Measurements from ENCODE around the gene CLSTN2.

GRCh38 chr3:140557476-140557875 lies 622.5 kb downstream of the CLSTN2 start:
- TF ChIP-seq POLR2AphosphoS5 (IDR thresholded peaks at IDR 0.05; ENCODE audit: low read depth, low read length) (no peak), SIN3A (IDR thresholded peaks at IDR 0.05; ENCODE audit: borderline replicate concordance, insufficient read depth, low read length) (no peak), REST (IDR thresholded peaks at IDR 0.05; ENCODE audit: insufficient read depth in 1 of 2, low read depth in 2 of 2, low read length in 2 of 2) (no peak), TAF1 (IDR thresholded peaks at IDR 0.05; ENCODE audit: borderline replicate concordance, insufficient read depth, low read length) (no peak), FOXP2 (optimal IDR thresholded peaks at IDR 0.05; ENCODE audit: borderline replicate concordance, extremely low read depth, extremely low read length, insufficient read depth) (no peak)
